ENCODE data around the gene GALNT3. TPM values are rescaled to one million over a fixed set of nuclear protein-coding genes. Genes with fewer than 3 reads are reported as not detected.

GALNT3 gene
- polyA plus RNA-seq, 6 donors from 2014 or later, result 2.7 to 7.0 (median 5.2) TPM

- H3K9me3 Mint-ChIP-seq, result no peaks in the 10 kb centered on the region
- peaks cover 0 to 5% (median 0%) of the 10 kb centered on the region in 3 donors for H3K27me3 Mint-ChIP-seq
- no peaks in the 10 kb centered on the region for H3K4me1 Mint-ChIP-seq
- H3K27ac Mint-ChIP-seq, result no peak overlapping the region
- H3K36me3 Mint-ChIP-seq, result no peaks in the 10 kb centered on the region
- no peak for ATAC-seq (ENCODE audit: low read depth in 2 of 2)
- DNase-seq, result no peak
- no peak overlapping the region for H3K4me3 Mint-ChIP-seq
Measured at GRCh38 chr2:165699946-165700345, 94.1 kb downstream of the GALNT3 start.

GRCh38 chr2:165698444-165698884, 95.6 kb downstream of the GALNT3 start:
- no peak overlapping the region for H3K27ac Mint-ChIP-seq
- H3K36me3 Mint-ChIP-seq, result no peaks in the 10 kb centered on the region
- DNase-seq (peak; percentile 38), ATAC-seq (ENCODE audit: low read depth in 2 of 2) (peak; percentile 58 to 75)
- no peaks in the 10 kb centered on the region for H3K4me1 Mint-ChIP-seq
- no peaks in the 10 kb centered on the region for H3K9me3 Mint-ChIP-seq
- H3K27me3 Mint-ChIP-seq, result peaks cover 0 to 5% (median 0%) of the 10 kb centered on the region in 3 donors
- no peak overlapping the region for H3K4me3 Mint-ChIP-seq

- ATAC-seq (ENCODE audit: low read depth in 2 of 2) (no peak), DNase-seq (no peak)
- Mint-ChIP-seq H3K4me1 (no peaks in the 10 kb centered on the region), H3K4me3 (no peak overlapping the region), H3K9me3 (no peaks in the 10 kb centered on the region), H3K36me3 (no peaks in the 10 kb centered on the region), H3K27ac (peak overlapping the region in 1 of 6 donors; percentile 15), H3K27me3 (peaks cover 0 to 5% (median 0%) of the 10 kb centered on the region in 3 donors)
Measured at GRCh38 chr2:165697748-165698443, 96.2 kb downstream of the GALNT3 start.

Other genes with a start within 250 kb of the GALNT3 start
- gene TTC21B, start 159.5 kb upstream of the GALNT3 start, polyA plus RNA-seq (ENCODE audit: low read depth in 6 of 6), result 10 to 100 TPM in 3 of 6 donors, 1 to 10 TPM in 3; 7.6 to 14.5 (median 10.0) TPM

Data from naive B cell (primary cell).